HepG2 (cell line): Measurements from ENCODE around the gene SLC35F4. TPM values are rescaled to one million over a fixed set of nuclear protein-coding genes. Genes with fewer than 3 reads are reported as not detected.

Source experiments
- ATAC-seq: fragments of 200-7000 bp; cut with Tn5 transposase; 3 replicates; pipeline ENCODE4 v1.9.1; 2020; ENCODE audit warnings: mild to moderate bottlenecking, moderate library complexity
- BruUV-seq: library from RNA; stranded (reverse); fragments of 400-500 nt; replicated peaks from 2 replicates; lab custom pipeline; 2021; lab: Mats Ljungman, UMichigan
- CTCF ChIA-PET: fragments of 300-600 bp; formaldehyde crosslinking; extraction: SDS; loops from one replicate; lab custom pipeline; 2021; ENCODE audit warnings: low total read pairs, inconsistent platforms, low intra/inter-chr PET ratio; lab: Yijun Ruan, JAX
- POLR2A ChIA-PET: fragments of 350-600 bp; sonication (Branson Sonifier 250); formaldehyde crosslinking; loops from one replicate; lab custom pipeline; 2020; ENCODE audit warnings: antibody characterized with exemption, inconsistent platforms; lab: Yijun Ruan, JAX
- DNase-seq: peaks from one replicate; pipeline ENCODE4 v3.0.0-alpha.2; 2015; ENCODE audit warnings: low spot score
- FAIRE-seq: peaks from 3 replicates; lab custom pipeline; 2011; peaks lifted over from hg19 to GRCh38; lab: Jason Lieb, UNC
- H2AFZ ChIP-seq: one replicate; pipeline ENCODE4 v1.6.1; 2011; ENCODE audit warnings: low read length, inconsistent platforms
- H3K27ac ChIP-seq: fragments of 300-600 bp; 3 replicates; pipeline ENCODE4 v1.8.0; 2011; ENCODE audit warnings: mixed run types, mild to moderate bottlenecking, mixed read lengths, low read length, inconsistent platforms; ENCODE audit not compliant: insufficient read depth; ENCODE audit errors: extremely low read length
- H3K27me3 ChIP-seq, 2 experiments: fragments of 200-600 bp in 1 of 2; 2 replicates in 1 of 2; 3 replicates in 1 of 2; pipeline versions ENCODE4 v1.6.0 to v1.8.0; 2011; ENCODE audit warnings: low read length in 2 of 2, mild to moderate bottlenecking in 2 of 2, moderate library complexity in 2 of 2, inconsistent platforms in 1 of 2; ENCODE audit not compliant: insufficient read depth in 2 of 2, control insufficient read depth in 1 of 2
- H3K36me3 ChIP-seq, 2 experiments: fragments of 200-600 bp in 1 of 2; replicated peaks in 1 of 2; 2 replicates in 1 of 2; 3 replicates in 1 of 2; pipeline versions ENCODE4 v1.5.1 to v1.8.0; 2011; ENCODE audit warnings: low read length in 2 of 2, inconsistent platforms in 1 of 2; ENCODE audit not compliant: insufficient read depth in 2 of 2, control insufficient read depth in 1 of 2
- H3K4me1 ChIP-seq: 2 replicates; pipeline ENCODE4 v1.5.1; 2012; ENCODE audit warnings: low read length, inconsistent platforms; ENCODE audit not compliant: insufficient read depth
- H3K4me2 ChIP-seq: 2 replicates; pipeline ENCODE4 v1.6.0; 2011; ENCODE audit warnings: low read depth, low read length, inconsistent platforms
- H3K4me3 ChIP-seq, 3 experiments: fragments of 200-600 bp in 1 of 3; sonication (generic), shearing (Covaris generic) in 1 of 3; replicated peaks in 1 of 3; 2 replicates each; pipeline ENCODE4 v1.5.1; 2011 to 2016; ENCODE audit warnings: low read length in 3 of 3, inconsistent platforms in 2 of 3, low read depth in 2 of 3, mild to moderate bottlenecking in 2 of 3, control low read depth in 1 of 3, mixed read lengths in 1 of 3; ENCODE audit not compliant: insufficient read depth in 1 of 3
- H3K79me2 ChIP-seq: one replicate; pipeline ENCODE4 v1.6.1; 2011; ENCODE audit warnings: low read length, inconsistent platforms; ENCODE audit not compliant: insufficient read depth
- H3K9ac ChIP-seq: 2 replicates; pipeline ENCODE4 v1.6.0; 2011; ENCODE audit warnings: mild to moderate bottlenecking, low read depth, low read length, inconsistent platforms; ENCODE audit not compliant: insufficient read depth
- H3K9me3 ChIP-seq: 2 replicates; pipeline ENCODE4 v1.5.1; 2012; ENCODE audit warnings: mild to moderate bottlenecking, low read length
- H4K20me1 ChIP-seq: 2 replicates; pipeline ENCODE4 v1.6.0; 2011; ENCODE audit warnings: inconsistent platforms, mild to moderate bottlenecking, low read length, moderate library complexity; ENCODE audit not compliant: insufficient read depth
- DR1 ChIP-seq: sonication (generic); formaldehyde crosslinking; IDR thresholded peaks from 2 replicates; pipeline ENCODE4 v1.8.0; 2021; ENCODE audit warnings: mild to moderate bottlenecking, missing genetic modification reagents, inconsistent platforms
- FOXM1 ChIP-seq: sonication (generic); formaldehyde crosslinking; IDR thresholded peaks from 2 replicates; pipeline ENCODE4 v1.5.0; 2020; ENCODE audit warnings: missing genetic modification reagents
- GATA4 ChIP-seq: sonication (generic); IDR thresholded peaks from 2 replicates; pipeline ENCODE4 v1.6.1; 2016; ENCODE audit warnings: antibody characterized with exemption, low read depth, borderline replicate concordance
- KLF11 ChIP-seq: IDR thresholded peaks from 2 replicates; pipeline ENCODE4 v1.6.1; 2016; ENCODE audit warnings: missing compliant biosample characterization
- MXI1 ChIP-seq: IDR thresholded peaks from 3 replicates; pipeline ENCODE4 v1.6.1; 2012; ENCODE audit warnings: low read depth, low read length, inconsistent platforms, borderline replicate concordance
- MYNN ChIP-seq: sonication (generic); formaldehyde crosslinking; IDR thresholded peaks from 2 replicates; pipeline ENCODE4 v1.4.0; 2020; ENCODE audit warnings: mild to moderate bottlenecking, low read depth, missing genetic modification reagents
- NFE2 ChIP-seq: sonication (generic); formaldehyde crosslinking; IDR thresholded peaks from 2 replicates; pipeline ENCODE4 v1.4.0; 2020; ENCODE audit warnings: missing genetic modification reagents
- ZNF224 ChIP-seq: sonication (generic); formaldehyde crosslinking; IDR thresholded peaks from 2 replicates; pipeline ENCODE4 v1.5.0; 2020; ENCODE audit warnings: mild to moderate bottlenecking, missing genetic modification reagents
- ZNF234 ChIP-seq: sonication (generic); formaldehyde crosslinking; conservative IDR thresholded peaks from 2 replicates; pipeline ENCODE4 v1.5.1; 2020; ENCODE audit warnings: mild to moderate bottlenecking, missing genetic modification reagents
- ZNF251 ChIP-seq: sonication (generic); formaldehyde crosslinking; IDR thresholded peaks from 2 replicates; pipeline ENCODE4 v1.9.0; 2021; ENCODE audit warnings: mild to moderate bottlenecking, missing genetic modification reagents
- WGBS: methylation state at CpG from one replicate; pipeline ENCODE4 v1.1.6; 2017; ENCODE audit warnings: low lambda C conversion rate; 5-methylcytosine and 5-hydroxymethylcytosine counted together
- in situ Hi-C: cut with HindIII; loops from 2 replicates; pipeline ENCODE4 v1.10.0; 2017; ENCODE audit warnings: low pct_unique_long_range_greater_than_20kb; ENCODE audit not compliant: extremely low pct_ligation_motif_present
- intact Hi-C: fragments of 100-400 bp; cut with micrococcal nuclease; formaldehyde crosslinking; loops from one replicate; pipeline ENCODE4 v1.10.0; 2022; ENCODE audit not compliant: unreplicated experiment
- polyA plus RNA-seq, 8 experiments: library from polyadenylated mRNA; depleted of rRNA in 3 of 8; stranded (reverse) in 7 of 8; unstranded in 1 of 8; fragments of >200 nt; fragmentation: Illumina TruSeq in 4 of 8; extraction: Trizol in 4 of 8; gene quantifications; 2 replicates each; pipeline versions ENCODE4 v1.2.1 to v1.2.3, GENCODE V29; 2011 to 2016; ENCODE audit warnings: low read depth in 4 of 8, missing spikeins in 1 of 8, mixed read lengths in 1 of 8; ENCODE audit not compliant: insufficient read depth in 1 of 8
- total RNA-seq, 5 experiments: library from RNA; depleted of rRNA; stranded (reverse); fragments of >200 nt; fragmentation: Illumina TruSeq; extraction: Trizol; gene quantifications; 2 replicates each; pipeline ENCODE4 v1.2.3, GENCODE V29; 2016; ENCODE audit warnings: low read depth in 1 of 5
- TF ChIP-seq, protein P1 (sequence below): sonication (generic); formaldehyde crosslinking; IDR thresholded peaks from 2 replicates; pipeline ENCODE4 v1.9.0; 2021; ENCODE audit warnings: missing genetic modification reagents, mild to moderate bottlenecking, borderline replicate concordance

SLC35F4 gene
- total and polyA plus RNA-seq, 2 of the 13 experiments (the other 11 are each of a cell fraction or from before 2014, with no cell fraction given), result not detected

DNA sequence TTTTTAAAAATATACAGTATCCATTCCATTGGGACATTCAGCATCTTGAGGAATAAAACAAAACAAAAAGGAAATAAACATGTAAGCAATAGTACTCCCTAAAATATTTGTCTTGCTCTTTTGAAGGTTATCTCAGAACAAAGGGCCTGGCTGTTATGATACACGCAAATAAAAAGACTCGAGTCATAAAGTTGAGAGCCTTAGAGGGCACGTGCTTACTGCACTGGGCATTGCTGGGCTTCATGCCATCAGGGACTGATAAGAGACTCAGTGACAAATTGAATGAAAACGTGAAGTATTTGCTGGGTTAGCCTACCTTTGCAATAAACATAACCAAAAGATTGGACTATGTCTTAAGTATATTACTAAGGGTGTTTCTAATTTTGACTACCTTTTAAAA is 118.9 kb downstream of the SLC35F4 start:
- DNase-seq, result no peak
- no peak overlapping the region for H2AFZ ChIP-seq
- no peaks in the 10 kb centered on the region for H3K4me1 ChIP-seq
- BruUV-seq, result no TSS peak
- no peak overlapping the region for H3K4me2 ChIP-seq
- H3K27ac ChIP-seq, result no peak overlapping the region
- CTCF ChIA-PET, result no interaction called here
- no peaks in the 10 kb centered on the region for H3K27me3 ChIP-seq
- no peak for TF ChIP-seq GATA4
- in situ Hi-C loops, result no loop called here
- no peaks in the 10 kb centered on the region for H3K9me3 ChIP-seq
- no peak overlapping the region for H3K4me3 ChIP-seq
- H3K79me2 ChIP-seq, result no peaks in the 10 kb centered on the region
- WGBS, result 3% methylated on average over 4 of the region's 4 CpGs
- intact Hi-C loops, result no loop called here
- FAIRE-seq, result no peak
- no peaks in the 10 kb centered on the region for H3K36me3 ChIP-seq
- no peak overlapping the region for H3K9ac ChIP-seq
- POLR2A ChIA-PET, result no interaction called here
- ATAC-seq, result no peak
- no peaks in the 10 kb centered on the region for H4K20me1 ChIP-seq

DNA sequence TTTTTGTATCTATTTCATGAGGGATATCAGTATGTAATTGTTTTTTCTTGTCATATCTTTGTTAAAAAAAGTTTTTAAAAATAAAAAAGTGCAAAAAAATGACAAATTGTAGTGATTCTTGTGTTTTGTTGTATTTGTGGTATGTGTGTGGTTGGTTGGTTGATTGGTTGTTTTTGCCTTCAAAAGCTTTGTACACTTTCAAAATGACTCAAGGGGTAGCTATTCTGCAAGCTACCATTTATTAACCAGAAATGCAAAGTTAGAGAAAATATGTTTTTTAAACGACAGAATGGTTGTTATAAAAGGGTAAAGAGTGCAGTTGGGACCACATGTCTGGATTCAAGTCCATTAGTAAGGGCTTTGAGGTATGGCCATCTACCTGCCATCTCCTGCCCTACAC is 119.3 kb downstream of the SLC35F4 start:
- TF ChIP-seq FOXM1 (CRISPR knock-in tag), result no peak
- TF ChIP-seq MYNN (CRISPR knock-in tag), result no peak
- no peak for TF ChIP-seq ZNF251 (CRISPR knock-in tag)
- TF ChIP-seq DR1 (CRISPR knock-in tag), result no peak
- TF ChIP-seq, protein P1, sequence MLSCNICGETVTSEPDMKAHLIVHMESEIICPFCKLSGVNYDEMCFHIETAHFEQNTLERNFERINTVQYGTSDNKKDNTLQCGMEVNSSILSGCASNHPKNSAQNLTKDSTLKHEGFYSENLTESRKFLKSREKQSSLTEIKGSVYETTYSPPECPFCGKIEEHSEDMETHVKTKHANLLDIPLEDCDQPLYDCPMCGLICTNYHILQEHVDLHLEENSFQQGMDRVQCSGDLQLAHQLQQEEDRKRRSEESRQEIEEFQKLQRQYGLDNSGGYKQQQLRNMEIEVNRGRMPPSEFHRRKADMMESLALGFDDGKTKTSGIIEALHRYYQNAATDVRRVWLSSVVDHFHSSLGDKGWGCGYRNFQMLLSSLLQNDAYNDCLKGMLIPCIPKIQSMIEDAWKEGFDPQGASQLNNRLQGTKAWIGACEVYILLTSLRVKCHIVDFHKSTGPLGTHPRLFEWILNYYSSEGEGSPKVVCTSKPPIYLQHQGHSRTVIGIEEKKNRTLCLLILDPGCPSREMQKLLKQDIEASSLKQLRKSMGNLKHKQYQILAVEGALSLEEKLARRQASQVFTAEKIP (CRISPR knock-in tag), result no peak
- no peak for TF ChIP-seq ZNF224 (CRISPR knock-in tag)
- TF ChIP-seq NFE2 (CRISPR knock-in tag), result no peak
- TF ChIP-seq MXI1, result no peak
- TF ChIP-seq ZNF234, result no peak
- no peak for TF ChIP-seq KLF11 (CRISPR knock-in tag)
- H3K4me2 ChIP-seq, result no peak overlapping the region
- H3K27ac ChIP-seq, result no peak overlapping the region
- no peaks in the 10 kb centered on the region for H4K20me1 ChIP-seq
- DNase-seq (no peak), FAIRE-seq (no peak), ATAC-seq (no peak)
- WGBS, result 0% methylated on average over 1 of the region's 1 CpG
- BruUV-seq, result no TSS peak
- H3K79me2 ChIP-seq, result no peaks in the 10 kb centered on the region
- H3K9ac ChIP-seq, result no peak overlapping the region
- no peaks in the 10 kb centered on the region for H3K27me3 ChIP-seq
- H3K9me3 ChIP-seq, result no peaks in the 10 kb centered on the region
- intact Hi-C loops, result no loop called here
- ChIA-PET POLR2A (no interaction called here), CTCF (no interaction called here)
- H2AFZ ChIP-seq, result no peak overlapping the region
- in situ Hi-C loops, result no loop called here
- H3K36me3 ChIP-seq, result no peaks in the 10 kb centered on the region
- H3K4me3 ChIP-seq, result no peak overlapping the region
- no peaks in the 10 kb centered on the region for H3K4me1 ChIP-seq
